Glomerular endothelial cell (primary cell): ENCODE measurements around the gene PLEKHG5. TPM values are rescaled to one million over a fixed set of nuclear protein-coding genes. Genes with fewer than 3 reads are reported as not detected.

Experiments
- DNase-seq: peaks from one replicate; pipeline ENCODE4 v3.0.0-alpha.2; 2011; ENCODE audit warnings: low read depth, low spot score; ENCODE audit errors: extremely low read depth
- total RNA-seq: library from RNA; depleted of rRNA; stranded (reverse); fragments of >200 nt; gene quantifications from 2 replicates; pipeline ENCODE4 v1.2.3, GENCODE V29; 2015

Gene PLEKHG5
- total RNA-seq, 1 donor from 2014 or later, result 63.7 TPM

DNA sequence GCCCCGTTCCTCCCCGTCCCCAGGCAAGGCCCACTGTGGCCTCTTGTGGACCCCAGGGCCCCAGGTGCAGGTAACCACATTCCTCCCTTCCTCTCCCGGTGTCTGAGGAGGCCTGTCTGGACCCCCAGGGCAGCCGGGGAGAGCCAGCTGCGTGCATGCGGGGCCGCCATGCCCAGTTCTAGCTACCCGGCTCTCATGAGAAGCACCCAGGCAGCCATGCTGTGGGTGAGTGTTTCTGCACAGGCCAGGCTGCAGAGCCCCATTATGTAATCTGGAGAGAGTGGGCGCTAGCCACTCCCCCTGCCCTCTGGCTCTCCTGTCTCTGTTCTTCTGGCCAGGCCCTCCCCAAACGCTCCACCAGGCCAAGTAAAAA is 18.4 kb upstream of the PLEKHG5 start:
- no peak for DNase-seq

- no peak for DNase-seq
Observed at GRCh38 chr1:6509220-6509918, 17.9 kb upstream of the PLEKHG5 start.

GRCh38 chr1:6508816-6509189 is 17.3 kb upstream of the PLEKHG5 start:
- no peak for DNase-seq

DNA sequence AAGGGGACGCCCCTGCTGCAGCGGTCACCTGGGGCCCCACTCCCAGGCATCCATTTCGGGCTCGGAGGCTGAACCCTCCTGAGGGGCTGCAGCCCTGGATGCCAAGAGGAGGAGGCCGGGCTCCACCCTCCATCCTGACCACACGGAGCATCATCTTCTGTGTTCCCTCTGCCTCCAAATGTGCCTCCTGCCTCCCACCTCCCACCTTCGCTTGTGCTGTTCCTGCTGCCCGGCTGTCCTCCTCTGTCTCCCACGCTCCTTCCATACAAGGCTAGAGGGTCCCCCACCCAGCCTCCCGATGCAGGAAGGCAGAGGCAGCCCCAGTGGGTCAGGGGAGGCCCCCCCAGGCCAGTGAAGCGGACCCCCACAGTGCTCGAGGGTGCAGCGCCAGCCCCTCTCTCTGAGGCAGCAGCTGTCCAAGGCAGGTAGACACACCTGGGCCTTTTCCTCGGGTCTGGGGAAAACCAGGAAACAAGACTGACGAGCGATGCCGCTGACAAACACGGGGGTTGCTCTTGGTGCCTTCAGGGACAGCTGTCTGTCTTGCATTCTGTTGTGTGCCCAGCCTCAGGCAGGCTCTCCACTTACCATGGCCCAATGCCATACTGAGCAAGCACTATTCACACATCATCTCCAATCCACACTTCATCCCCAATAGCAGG is 16.8 kb upstream of the PLEKHG5 start:
- DNase-seq, result no peak

GRCh38 chr1:6507461-6507911 is 16.0 kb upstream of the PLEKHG5 start:
- no peak for DNase-seq

GRCh38 chr1:6507037-6507428 is 15.6 kb upstream of the PLEKHG5 start:
- no peak for DNase-seq

DNA sequence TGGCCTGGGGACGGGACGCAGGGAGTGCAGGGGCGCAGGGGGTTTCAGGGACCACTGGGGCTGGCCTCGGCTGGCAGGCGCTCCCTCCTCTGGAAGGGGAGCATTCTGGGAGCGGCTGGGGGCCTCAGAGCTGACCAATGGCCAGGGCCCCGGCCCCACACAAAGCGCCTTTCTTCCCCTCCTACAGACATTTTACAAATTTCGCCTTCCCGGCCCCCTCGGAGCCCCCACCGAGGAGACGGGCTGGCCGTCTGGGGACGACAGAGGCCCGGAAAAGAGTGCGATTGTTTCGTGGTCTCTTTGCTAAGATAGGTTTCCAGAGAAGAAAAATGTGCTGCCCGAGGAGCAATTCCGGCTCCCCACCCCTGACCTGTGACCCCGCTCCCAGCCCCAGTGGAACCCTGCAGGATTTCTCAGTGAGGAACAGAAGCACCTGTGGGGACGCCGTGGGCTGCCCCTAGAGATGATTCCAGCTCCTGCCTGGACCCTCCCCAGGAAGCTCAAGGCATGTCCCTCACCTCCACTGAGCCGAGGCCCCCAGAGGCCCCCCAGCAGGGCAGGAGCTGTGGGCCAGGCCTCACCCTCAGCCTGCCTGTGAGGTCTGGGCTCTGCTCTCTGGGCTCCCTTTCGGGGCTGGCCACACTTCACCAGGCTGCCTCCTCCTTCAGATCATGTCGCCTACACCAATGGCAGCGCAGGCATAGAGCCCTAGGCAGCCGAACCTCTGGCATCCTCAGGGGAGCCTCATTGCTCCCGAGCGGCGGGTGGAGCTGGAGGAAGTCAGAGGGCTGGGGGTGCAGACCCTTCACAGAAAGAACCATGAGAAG is 15.0 kb upstream of the PLEKHG5 start:
- no peak for DNase-seq

GRCh38 chr1:6505367-6506209 is 14.1 kb upstream of the PLEKHG5 start:
- DNase-seq, result no peak

DNA sequence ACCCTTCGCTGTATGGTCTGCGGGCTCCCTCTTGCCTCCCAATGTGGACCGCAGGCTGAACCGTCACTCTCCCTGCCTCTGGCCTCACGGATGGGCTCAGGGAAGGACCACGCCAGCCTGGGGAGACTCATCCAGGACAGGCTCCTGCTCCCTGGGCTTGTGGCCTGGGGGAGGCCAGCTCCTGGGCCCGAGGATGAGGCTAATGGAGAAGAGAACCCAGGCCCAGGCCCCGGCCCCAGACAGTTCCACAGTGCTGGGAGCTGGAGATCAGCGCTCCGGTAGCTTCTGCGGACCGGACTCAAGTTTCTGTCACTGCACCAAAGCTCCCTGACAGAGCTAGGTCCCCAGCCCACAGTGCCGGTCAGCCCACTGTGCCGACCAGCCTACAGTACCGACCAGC is 13.4 kb upstream of the PLEKHG5 start:
- DNase-seq, result no peak

GRCh38 chr1:6503884-6504602 is 12.6 kb upstream of the PLEKHG5 start:
- DNase-seq, result no peak

GRCh38 chr1:6502000-6502891 is 10.8 kb upstream of the PLEKHG5 start:
- DNase-seq, result no peak

- DNase-seq, result no peak
Observed at GRCh38 chr1:6501279-6501813, 9.9 kb upstream of the PLEKHG5 start.

DNA sequence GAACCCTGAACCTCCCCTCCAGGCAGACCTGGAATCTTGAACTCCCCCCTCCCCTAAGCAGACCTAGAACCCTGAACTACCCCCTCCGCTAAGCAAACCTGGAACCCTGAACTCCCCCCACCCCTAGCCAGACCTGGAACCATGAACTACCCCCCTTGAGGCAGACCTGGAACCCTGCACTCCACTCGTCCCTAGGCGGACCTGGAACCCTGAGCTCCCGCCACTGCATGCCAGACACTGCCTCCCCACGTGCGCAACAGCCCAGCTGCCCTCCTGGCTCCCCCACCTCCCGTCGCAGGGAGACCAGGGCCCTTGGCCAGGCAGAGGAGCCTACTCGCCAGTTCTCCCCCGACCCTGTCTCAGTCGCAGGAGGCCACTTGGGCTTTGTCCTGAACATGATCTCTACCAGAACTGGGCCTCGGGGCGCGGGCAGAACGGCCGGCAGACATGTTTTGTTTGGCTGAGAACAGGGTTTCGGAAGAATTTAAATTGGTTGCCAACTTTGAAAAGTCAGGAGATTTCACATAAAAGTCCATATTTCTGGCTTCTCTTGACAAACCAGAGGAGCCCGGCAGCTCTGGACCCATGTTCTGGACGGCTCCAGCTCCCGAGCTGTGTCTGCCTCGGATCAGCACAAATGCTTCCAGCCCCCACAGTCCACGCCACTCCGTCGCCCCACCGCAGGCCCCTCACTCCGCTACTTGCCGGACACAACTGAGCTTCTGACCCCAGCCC is 9.2 kb upstream of the PLEKHG5 start:
- DNase-seq, result no peak

DNA sequence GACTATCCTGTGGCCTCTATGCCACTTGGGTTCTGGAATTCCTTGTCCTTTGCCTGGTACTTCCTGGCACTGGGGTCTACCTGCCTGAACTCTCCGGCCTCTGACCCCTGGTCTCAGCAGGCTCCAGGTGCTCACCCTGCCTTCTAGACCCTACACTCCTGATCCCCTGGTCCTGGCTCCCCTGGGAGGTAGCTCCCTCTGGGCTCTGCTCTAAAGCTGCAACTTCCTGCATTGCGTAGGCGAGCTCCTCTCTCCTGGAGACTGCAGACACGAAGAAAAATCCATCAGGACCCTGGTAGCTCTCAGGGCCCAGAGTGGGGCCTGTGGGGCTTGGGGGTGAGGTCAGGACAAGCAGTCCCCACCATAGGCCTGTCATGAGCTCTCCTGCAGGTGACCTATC is 7.8 kb upstream of the PLEKHG5 start:
- no peak for DNase-seq

- no peak for DNase-seq
Observed at GRCh38 chr1:6498576-6499111, 7.2 kb upstream of the PLEKHG5 start.

- DNase-seq, result no peak
Observed at GRCh38 chr1:6497867-6498575, 6.6 kb upstream of the PLEKHG5 start.

GRCh38 chr1:6497215-6497866 is 5.9 kb upstream of the PLEKHG5 start:
- no peak for DNase-seq
